SH-SY5Y (cell line): ENCODE data around the gene FLT3.

ENCODE experiments used
- GATA2 ChIP-seq: IDR thresholded peaks from 2 replicates; pipeline ENCODE4 v1.6.1; 2011; ENCODE audit warnings: mild to moderate bottlenecking, low read depth, low read length
- GATA3 ChIP-seq: IDR thresholded peaks from 2 replicates; pipeline ENCODE4 v1.6.1; 2011; ENCODE audit warnings: low read depth, mild to moderate bottlenecking, low read length, moderate library complexity

The FLT3 gene

DNA sequence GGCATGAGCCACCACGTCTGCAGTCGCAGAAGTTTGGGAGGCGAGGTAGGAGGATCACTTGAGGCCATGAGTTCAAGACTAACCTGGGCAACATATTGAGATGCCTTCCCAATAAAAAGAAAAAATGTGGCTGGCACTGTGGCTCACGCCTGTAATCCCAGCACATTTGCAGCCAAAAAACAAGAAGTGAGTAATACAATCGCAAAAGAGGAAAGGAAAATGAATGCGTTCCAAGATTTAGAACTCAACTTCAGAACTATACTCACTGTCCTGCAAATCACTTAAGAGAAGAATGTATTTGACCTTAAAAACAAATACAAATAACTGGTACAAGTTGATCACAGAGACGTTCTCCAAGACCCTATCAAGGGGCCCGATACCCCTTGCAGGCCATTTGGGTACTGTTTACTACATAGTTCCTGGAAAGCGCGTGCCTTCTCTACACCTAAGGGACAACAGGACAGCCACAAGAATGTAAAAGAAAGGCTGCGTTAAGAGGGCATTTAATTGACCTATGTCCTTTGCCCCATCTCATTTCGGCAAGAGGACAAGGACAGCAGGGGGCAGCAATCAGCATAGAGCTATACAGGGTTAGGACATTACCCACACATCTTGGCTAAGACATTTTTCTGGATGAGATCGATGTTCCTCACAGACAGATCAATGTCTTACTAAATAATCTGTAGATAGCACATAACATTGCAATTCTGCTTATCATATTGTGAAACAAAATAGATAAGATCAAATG is 41.3 kb downstream of the FLT3 start:
- TF ChIP-seq GATA2 (no peak), GATA3 (no peak)

- TF ChIP-seq GATA2 = no peak
- no peak for TF ChIP-seq GATA3
These were observed 43.2 kb downstream of the FLT3 start for GRCh38 chr13:28056970-28057712.

- TF ChIP-seq GATA2 (no peak), GATA3 (no peak)
These were observed 44.0 kb downstream of the FLT3 start for GRCh38 chr13:28056426-28056825.

GRCh38 chr13:28055357-28055756 is 45.0 kb downstream of the FLT3 start:
- TF ChIP-seq GATA3 (no peak), GATA2 (no peak)

- TF ChIP-seq GATA3 (no peak), GATA2 (no peak)
These were observed 47.4 kb downstream of the FLT3 start for GRCh38 chr13:28052945-28053344.

DNA sequence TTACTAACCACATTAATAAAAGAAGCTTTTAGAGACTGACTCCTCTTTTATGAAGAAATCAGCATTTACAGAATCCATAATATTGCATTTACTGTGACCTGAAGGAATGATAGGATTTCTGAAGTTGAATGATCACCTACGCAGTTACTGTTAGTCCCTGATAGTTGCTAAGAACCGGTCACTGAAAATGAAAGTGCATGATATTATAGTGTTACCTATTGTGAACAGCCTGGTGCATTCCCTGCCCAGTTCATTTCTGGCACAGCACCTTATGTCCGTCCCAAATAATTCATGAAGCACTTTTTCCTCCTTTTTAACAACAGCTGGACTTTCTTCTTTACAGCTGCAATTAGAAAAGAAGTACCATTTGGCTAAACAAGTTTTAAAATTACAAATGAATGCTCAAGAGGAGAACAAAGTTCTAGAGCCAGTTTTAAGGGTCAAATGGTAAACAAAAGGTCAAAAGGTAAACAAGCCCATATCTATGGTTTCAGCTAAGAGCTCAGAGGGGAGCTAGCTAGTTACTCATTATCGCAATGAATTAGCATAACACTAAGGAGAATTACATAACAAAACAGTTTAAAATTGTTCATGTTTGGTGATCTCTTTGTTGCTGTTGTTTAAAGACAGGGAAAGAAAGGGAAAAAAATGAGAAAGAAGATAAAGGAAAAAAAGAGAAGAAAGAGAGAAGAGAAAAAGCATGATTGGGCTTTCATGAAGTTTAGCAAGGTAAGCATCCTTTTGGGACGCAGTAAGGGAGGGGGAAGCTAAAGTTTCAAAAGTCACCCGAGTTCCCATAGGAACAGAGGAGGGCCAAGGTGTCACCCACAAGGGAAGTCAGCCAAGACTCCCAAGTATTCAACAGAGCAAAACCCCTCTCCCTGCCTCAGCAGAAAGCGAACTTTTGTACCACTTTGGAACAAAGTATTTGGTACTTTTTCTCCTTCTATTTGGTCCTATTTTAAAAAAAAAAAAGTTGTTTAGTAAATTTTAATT is 50.2 kb downstream of the FLT3 start:
- TF ChIP-seq GATA3 = no peak
- no peak for TF ChIP-seq GATA2

GRCh38 chr13:28049215-28049614 is 51.2 kb downstream of the FLT3 start:
- no peak for TF ChIP-seq GATA3
- no peak for TF ChIP-seq GATA2

DNA sequence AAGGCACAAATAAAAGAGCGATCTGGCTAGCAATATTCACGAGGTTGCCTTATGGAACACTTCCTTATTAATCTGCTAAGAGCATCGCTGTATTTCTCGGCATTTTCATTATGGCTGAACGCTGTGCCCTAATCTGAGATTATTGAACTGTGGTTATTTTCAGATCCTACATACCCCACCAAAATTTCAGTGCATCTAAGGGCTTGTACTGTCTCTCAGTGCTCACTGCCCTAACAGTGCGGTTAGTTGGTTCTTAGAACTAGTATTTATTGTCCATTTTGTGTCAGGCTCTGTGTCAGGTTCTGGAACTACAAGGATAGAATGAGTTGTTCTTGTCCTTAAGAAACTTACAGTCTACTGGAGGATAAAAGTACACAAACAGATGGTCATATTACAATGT is 51.6 kb downstream of the FLT3 start:
- TF ChIP-seq GATA3 (no peak), GATA2 (no peak)

- TF ChIP-seq GATA3 (no peak), GATA2 (no peak)
These were observed 52.5 kb downstream of the FLT3 start for GRCh38 chr13:28047757-28048388.

- no peak for TF ChIP-seq GATA2
- no peak for TF ChIP-seq GATA3
These were observed 53.4 kb downstream of the FLT3 start for GRCh38 chr13:28046981-28047380.

DNA sequence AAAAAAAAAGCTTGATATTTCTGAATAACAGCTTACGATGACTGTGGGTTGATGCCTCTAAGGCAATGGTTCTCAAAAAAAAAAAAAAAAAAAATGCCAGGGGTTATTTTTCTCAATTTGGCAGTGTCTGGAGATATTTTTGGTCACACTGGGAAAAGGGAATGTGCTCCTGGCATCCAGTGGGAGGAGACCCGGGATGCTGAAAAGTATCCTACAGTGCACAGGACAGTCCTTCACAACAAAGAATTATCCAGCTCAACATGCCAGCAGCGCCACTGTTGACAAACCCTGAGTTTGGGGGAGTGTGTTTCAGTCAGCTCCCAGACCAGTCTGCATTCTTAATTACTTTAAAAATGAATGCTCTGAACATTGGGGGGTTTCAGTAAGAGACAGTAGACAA is 54.5 kb downstream of the FLT3 start:
- no peak for TF ChIP-seq GATA3
- no peak for TF ChIP-seq GATA2

- TF ChIP-seq GATA3 = no peak
- no peak for TF ChIP-seq GATA2
These were observed 55.8 kb downstream of the FLT3 start for GRCh38 chr13:28044608-28045007.

DNA sequence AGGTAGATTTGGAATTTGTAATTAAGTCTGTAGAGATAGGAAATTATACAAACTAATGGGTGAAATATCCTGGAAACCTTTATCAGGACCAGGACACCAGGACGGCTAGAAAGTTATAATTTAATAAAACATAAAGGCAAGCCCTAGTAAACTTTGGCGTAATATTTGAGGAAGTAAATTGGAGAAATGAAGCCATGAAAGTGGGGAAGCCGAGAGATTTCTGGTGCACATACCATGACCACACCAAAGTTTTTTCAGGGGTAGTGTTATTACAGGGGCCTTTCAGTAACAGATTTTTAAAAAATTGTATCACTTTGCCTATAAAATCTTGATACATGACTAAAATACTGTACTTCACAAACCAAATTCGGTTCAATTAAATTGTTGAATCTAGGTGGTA is 57.2 kb downstream of the FLT3 start:
- TF ChIP-seq GATA2 = no peak
- TF ChIP-seq GATA3 = no peak
